ENCODE results near the gene PPP1R12A.
"Not testable (repeated sequence)": the region's sequence is repeated elsewhere in the genome, so short reads cannot be mapped to it uniquely, and the experiment has no call there.

PPP1R12A gene

DNA sequence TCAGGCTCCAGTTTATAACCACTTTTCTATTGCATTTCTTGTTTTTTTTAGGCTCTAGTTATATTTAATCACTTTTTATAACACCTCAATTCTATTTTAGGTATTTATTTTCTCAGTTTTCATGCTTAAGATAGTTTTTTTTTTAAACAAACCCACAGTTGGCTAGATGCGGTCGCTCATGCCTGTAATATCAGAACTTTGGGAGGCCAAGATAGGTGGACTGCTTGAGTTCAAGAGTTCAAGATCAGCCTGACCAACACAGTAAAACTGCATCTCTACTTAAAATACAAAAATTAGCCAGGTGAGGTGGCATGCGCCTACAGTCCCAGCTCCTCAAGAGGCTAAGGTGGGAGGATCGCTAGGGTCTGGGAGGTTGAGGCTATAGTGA is 93.0 kb downstream of the PPP1R12A start:
- no peak for DNase-seq

DNA sequence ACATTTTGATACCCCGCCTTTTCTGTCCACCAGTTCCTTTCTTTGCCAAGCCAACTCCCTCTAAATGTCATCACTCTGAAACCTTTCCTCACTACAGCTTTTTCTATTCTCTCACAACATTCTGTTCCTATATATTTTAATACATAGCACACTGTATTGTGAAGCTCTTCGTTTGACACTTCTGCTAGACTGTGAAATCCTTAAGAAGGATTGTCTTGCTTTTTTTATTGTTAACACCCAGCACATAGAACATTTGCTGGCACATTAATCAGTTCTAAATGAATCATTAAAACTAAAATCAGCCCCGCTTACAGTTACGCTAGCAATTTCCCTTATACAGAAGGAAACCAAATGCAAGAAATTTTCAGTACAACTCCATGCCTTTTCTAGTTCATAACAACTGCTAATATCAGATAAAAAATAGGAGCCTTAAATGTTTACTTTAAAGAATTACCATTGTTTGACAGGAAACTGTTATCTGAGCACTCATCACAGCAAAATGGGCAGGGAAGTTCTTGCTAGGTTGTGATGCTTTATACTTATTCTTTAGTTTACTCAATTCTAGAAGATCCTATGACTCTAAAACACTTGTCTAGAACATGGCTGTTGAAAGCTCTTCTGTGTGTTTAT is 93.5 kb downstream of the PPP1R12A start:
- no peak for DNase-seq

DNA sequence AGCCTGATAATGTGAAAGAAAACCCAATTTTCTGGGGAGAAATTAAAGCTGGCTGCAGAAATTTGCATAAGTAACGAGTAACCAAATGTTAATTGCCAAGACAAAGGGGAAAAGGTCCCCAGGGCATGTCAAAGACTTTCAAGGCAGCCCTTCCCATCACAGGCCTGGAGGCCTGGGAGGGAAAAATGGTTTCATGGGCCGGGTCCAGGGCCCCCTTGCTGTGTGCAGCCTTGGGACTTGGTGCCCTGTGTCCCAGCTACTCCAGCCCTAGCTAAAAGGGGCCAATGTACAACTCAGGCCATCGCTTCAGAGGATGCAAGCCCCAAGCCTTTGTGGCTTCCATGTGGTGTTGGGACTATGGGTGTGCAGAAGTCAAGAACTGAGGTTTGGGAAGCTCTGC is 96.5 kb downstream of the PPP1R12A start:
- no peak for DNase-seq

DNA sequence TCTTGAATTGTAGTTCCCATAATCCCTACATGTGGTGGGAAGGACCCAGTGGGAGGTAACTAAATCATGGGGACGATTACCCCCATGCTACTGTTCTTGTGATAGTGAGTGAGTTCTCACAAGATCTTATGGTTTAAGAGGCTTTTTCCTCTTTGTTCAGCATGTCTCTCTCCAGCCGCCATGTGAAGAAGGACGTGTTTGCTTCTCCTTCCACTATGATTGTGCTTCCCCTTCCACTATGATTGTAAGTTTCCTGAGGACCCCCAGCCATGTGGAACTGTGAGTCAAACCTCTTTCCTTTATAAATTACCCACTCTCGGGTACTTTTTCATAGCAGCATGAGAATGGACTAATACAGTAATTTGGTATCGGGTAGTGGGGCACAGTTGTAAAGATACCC is 97.3 kb downstream of the PPP1R12A start:
- no peak for DNase-seq

DNA sequence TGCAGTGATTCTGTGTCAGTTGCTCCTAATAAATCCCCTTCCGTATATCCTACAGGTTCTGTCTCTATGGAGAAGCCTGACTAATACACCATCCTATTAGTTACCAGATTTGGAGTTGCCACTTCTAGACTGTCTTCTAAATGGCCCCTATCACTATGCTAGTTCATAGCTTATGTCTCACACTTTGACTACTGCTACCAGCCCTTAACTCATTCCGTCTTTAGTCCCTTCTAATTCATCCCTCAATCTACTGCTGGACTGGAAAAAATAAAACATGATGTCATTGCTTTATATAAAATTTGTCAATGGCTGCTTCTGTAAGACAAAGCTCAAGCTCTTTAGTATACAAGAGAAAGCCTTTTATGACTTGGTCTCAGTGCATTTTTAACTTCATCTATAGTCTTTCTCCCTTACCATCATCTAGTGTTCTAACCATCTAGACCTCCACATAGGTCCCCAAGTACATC is 99.5 kb downstream of the PPP1R12A start:
- DNase-seq: no peak

DNA sequence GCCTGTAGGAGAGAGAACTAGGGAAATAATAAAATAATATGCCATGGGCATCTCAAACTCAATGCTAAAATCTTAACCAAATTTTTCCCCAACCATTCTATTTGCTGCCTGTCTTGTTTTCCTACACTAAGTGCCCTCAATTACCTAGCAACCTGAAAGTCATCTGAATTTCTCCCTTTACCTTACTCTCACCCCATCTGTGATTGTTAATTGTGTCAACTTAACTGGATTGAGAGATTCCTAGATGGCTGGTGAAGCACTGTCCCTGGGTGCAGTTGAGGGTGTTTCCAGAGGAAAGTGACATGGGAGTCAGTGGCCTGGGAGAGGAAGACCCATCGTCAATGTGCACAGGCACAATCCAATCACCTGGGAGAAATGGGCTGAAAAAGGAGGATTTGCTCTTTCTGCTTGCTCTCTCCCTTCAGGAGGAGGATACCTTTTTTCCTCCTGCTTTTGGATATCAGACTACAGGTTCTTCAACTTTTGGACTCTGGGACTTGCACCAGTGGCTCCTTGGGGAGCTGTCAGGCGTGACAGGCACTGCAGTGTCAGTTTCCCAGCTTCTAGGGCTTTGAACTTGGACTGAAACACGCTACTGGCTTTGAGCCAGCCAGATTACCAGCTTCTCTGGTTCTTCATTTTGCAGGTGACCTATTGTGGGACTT is 100.1 kb downstream of the PPP1R12A start:
- no peak for DNase-seq

DNA sequence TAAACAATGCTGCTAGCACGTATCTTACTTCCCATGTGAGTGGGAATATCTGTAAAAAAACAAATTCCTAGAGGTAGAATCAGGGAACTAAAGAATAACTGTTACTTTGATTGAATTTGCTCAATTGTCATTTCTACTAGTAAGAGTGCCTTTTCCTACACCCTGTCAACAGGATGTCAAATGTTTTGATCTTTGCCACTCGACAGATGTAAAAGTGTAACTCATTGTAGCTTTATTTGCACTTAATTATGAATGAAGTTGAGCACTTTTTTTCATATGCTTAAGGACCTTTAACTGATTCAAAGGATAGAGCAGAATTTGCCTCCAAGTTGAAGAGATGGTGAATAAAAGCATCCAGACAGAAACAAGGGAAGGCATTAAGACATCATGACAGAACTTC is 104.5 kb downstream of the PPP1R12A start:
- DNase-seq: no peak

DNA sequence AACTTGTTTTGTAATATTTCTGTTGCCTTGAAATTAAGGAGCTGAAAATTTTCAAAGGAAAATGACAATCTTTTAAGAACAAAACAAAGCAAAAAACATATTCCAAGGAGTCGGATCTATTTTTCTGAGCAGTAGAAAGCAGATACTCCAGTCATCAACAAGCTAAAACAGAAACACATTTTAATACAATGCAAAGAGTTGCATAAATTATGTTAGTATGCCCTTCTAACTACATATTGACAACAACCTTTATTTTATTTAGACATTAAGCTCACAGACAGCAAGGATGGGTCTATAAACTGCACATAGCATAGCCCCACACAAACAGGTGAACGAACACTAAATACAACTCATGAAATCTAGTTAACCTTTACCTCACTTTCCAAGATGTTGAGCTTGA is 106.0 kb downstream of the PPP1R12A start:
- DNase-seq: no peak

DNA sequence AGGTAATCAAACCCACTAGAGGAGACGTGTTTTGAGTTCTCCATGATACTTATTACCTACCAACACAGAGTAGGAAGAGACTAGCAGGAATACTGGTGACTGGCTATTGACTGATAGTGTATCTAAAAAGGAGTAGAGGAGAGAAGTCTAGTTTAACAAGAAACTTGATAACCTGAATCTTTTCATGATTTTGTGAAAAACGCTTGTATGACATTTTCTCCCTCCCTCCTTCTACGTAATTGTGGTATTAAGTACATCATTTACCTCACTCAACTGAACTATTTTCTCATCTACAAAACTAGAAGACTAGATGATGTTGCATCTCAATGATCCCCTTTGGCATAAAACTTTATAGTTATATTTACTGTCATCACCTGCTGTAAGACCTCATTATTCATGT is 107.4 kb downstream of the PPP1R12A start:
- DNase-seq: no peak

DNA sequence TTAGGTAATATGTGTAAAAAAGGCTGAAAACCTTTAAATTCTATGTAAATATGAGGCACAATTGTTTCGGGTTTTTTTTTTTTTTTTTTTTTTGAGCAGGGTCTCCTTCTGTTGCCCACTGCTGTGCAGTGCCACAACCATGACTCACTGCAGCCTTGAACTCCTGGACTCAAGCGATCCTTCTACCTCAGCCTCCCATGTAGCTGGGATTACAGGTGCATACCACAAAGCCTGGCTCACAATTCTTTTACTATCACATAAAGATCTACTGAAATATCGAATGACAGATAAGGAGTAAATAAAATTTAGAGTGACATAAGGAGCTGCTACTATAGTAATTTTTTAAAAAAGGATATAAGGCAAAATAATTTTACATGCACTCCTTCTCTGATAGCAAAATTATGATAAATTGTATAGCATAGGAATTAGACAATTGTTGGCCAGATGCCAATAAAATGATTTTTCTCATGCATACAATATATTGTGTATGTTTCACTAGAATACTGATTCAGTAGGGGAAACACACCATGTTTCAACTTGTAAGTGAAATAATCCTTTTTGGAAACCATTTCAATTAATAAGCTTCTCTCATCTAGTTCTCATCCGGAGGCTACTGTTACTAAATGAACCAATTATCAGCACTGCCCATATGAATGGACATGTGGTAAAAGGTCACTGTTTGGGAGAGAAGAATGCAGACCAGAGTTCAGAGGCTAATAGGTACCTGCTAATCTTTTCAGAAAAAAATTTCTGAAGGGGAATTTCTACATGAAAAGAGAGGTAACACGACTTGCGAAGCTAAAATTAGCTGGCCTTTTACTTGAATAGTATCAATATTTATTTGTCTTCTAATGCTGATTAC is 108.4 kb downstream of the PPP1R12A start:
- no peak for DNase-seq

DNA sequence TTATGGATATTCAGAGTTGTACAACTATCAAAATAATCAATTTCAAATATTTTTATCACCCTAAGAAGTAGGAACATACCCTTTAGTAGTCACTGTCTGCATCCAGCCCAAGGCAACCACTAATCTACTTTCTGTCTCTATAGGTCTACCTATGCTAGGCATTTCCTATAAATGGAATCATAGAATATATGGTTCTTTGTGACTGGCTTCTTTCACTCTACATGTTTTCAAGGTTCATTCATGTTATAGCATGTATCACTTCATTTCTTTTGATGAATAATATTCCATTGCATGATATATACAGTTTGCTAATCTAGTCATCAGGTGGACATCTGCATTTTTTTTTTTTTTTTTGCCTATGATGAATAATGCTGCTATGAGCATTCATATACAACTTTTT is 112.4 kb downstream of the PPP1R12A start:
- no peak for DNase-seq

DNA sequence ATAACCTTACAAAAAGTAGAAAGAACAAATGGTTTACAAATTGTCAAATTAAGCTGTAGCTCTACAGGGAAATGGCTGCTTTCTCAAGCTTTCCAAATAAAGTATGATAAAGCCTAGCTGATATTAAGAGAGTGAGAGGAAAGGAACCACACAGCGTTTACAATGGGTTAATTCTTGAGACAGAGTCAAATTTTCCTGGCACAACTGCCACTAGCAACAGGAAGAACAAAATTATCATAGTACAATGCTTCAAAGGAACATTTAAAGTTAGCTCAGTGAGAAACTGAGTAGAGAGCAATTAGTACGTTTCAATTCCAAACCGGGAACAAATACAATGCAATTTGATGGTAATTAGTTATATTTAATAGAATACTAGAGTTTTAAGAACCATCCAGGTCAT is 116.0 kb downstream of the PPP1R12A start:
- no peak for DNase-seq

DNA sequence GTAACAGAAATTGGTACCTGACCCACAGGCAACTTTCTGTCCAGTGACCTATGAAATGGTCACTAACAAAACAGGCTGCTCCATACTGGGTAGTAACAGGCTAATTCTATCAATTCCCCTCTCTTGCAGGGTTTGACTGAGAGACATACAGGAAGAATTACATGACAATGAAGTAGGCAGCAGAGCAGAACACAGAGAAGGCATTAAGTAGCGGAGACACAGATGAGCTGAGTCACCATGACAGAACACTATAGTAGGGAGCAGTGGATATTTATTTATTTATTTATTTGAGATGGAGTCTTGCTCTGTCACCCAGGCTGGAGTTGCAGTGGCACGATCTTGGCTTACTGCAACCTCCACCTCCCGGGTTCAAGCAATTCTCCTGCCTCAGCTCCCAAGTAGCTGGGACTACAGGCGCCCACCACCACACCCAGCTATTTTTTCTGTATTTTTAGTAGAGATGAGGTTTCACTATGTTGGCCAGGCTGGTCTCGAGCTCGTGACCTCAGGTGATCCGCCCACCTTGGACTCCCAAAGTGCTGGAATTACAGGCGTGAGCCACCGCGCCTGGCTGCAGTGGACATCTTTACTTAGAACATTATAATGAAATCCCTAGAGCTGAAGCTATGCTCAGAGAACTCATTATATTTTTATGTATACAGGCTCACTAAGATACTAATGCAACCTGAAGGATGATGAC is 150.4 kb downstream of the PPP1R12A start:
- not testable (repeated sequence) for DNase-seq

DNA sequence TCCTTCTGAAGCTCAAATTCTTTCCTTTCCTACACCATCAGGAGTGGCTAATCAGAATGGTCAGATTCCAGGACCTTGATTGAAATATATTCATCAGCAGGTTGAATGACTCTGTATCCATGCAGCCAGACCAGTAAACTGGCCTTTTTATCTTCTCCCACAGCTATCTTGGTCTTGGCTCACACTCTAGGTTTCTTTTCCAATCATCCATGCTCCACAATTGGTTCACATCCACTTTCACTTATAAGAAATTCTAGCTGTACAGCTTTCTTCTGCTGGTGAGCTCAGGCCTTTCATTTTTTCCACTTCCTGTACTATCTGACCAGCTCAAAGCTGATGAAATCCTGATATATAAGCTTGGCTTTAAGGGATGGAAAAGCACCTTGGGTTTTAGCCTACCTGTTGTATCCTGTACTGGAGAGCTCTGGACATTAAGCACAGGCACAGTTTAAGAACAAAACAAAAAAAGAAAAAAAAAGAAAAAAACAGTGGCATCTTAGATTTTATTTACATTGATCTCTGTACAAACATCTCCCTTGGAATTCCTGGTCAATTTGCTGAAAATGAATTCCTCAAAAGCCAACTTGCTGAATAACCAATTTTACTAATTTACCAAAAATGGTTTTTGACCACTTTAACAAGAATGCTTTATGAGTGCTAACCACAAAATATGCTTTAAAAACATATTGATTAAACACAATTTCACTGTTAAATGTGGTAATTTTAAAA is 152.6 kb downstream of the PPP1R12A start:
- no peak for DNase-seq

DNA sequence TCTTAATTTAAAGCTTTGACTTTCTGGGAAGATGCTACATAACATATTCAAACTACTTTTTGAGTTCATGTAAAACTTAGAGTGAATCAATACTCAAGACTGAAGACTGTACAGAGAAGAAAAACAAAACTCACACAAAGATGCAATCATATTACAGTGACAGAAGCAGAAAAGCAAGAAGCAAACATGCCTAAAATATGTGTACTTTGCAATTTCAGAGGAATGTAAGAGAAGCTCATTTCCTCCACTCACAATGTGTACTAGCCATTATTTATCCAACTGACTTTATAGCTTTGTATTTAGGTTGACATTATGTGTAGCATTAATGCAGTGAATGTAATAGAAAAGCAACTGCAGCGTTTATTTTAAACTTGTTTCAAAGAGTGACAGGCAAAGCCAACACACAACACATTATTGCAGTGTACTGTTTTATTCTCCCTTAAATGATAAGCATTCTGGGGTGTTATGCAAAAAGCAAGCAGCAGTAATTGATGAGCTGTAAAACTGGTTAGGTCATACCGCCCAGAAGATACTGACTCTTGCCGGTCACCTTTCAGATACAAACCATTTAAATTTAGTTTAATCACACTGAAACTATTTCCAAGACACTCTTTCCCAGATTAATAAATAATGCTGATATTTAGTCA is 156.0 kb downstream of the PPP1R12A start:
- DNase-seq: no peak

DNA sequence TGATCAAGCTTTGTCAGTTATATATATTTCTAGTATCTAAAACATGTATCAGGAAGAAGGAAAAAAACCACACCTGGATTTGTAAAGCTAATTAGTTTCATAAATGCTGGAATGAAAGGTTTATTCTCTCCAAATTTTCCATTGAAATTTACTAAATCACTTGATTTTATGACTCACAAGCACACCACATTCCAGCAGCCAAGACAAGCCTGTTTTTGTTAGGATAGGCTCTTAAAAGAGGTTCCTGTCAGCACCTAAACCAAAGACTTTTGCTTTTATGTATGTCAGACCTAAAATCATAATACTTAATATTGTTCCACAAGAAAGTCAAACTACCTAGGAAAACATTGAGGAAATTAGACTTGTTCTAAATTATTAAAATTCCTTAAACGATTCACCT is 158.8 kb downstream of the PPP1R12A start:
- no peak for DNase-seq

DNA sequence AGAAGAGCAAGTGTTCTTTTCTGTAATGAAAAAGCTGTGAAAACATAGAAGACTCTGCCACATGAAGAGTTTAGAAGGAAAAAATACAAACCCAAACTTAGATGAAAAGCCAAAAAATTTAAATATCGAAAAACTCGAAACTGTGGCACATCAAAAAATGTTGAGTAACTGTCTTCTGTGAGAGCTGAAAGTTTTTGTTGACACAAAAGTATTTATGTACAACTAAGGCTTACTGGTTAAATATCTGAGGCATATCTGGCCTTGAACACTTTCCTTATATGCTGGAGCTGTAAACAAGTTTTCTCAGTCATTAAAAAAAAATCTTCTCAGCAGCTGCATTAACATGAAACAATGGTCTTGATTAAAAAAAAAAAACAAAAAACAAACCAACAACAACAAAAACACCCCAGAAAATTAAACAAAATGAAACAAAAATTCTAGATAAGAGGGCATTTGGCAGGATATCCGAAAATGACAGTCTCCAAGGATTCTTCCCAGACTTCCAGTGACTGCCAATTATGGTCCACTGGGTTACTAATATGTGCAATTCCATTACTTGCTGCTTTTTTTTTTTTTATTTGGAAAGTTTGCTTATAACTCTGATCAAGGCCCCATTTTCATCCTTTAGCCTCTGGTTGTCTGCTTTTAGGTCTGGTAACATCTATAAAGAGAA is 159.4 kb downstream of the PPP1R12A start:
- DNase-seq: no peak

DNA sequence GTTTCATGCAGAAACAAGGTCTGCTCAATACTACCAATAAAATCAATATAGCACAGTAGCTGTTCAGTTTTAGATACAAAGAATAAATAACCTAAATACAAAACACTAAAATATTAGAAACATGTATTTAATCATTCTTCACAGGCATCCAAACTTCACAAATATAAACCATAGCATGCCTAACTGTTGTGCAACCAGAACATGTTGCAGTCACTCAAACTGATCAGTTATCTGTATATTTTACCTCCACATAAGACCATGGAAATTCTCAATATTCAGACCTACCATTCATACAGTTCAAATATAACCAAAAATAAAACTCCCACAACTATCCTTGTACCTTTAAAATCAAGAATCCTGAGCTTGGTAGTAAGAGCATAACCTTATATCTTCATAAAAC is 161.0 kb downstream of the PPP1R12A start:
- DNase-seq: no peak

DNA sequence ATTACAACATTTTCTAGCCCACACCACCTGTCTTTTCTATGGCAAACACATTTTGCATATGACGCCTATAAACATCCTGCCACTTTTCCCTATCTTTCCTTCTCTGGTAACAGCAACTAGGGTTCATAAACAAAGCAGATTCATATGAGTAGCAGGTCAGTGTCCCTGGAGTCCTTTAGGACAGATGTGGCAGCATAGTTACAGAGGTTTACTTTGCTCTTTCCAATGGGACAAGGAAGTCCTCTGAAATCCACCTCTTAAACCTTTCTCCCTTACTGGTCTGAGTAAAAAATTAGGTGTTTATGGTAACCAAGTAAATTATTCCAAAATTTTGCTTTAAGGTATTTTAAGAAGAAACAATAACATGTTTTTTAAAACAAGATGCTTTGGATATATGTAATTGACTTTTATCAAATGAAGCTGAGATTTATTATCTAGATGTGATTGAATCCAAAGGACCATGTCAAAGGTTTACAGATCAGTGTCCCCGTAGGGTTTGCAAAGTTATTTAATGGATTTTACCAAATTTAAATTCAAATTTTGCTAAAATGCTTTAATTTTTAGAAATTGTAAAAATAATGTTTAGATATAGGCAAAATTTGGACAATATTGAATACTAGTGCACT is 164.9 kb downstream of the PPP1R12A start:
- DNase-seq: no peak

DNA sequence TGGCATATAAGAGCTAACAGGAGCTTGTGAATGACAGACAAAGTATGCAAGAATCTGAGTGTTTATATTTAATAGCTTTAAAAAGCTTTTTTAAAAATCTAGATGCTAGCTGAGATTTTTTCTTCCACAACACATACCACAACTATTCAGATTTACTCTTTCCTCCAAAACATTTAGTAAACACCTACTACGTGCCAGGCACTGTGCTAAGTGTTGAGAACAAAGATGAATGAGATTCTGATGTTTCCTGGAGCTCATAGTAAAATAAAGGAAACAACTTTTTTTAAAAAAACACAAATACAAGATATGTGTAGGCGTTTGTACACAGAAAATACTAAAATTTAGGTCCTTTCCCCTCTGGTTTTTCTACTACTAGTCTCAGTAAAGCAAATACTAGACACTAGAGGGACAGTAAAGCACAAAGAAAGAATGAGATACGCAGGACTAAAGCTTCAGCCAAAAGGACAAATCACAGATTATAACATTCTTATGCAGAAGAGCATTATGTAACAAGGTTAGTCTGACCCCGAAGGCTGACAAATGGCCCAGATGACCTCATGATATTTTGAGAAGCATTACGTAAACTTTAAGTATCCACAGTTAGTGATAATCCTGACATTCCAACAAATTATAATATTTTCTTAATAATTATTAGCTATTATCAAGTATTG is 165.6 kb downstream of the PPP1R12A start:
- no peak for DNase-seq

All from right kidney (tissue), 1 donor.